HepG2 (cell line): Measurements from ENCODE around the gene SMARCB1.

Source experiments
- CTCF ChIP-seq: sonication (generic); formaldehyde crosslinking; IDR thresholded peaks from 2 replicates; pipeline ENCODE4 v1.5.0; 2020; ENCODE audit warnings: mild to moderate bottlenecking, missing genetic modification reagents, moderate library complexity
- GABPA ChIP-seq, 2 experiments: IDR thresholded peaks; 2 replicates each; pipeline ENCODE4 v1.6.1; 2011 to 2016; ENCODE audit warnings: low read depth in 2 of 2, low read length in 1 of 2, missing biosample characterization in 1 of 2, missing genetic modification characterization in 1 of 2
- YY1 ChIP-seq: IDR thresholded peaks from 2 replicates; pipeline ENCODE4 v1.6.1; 2011; ENCODE audit warnings: low read length, low read depth, moderate library complexity, mild to moderate bottlenecking; ENCODE audit not compliant: insufficient read depth, insufficient replicate concordance
- ZBTB1 ChIP-seq: sonication (generic); formaldehyde crosslinking; IDR thresholded peaks from 2 replicates; pipeline ENCODE4 v1.4.0; 2020; ENCODE audit warnings: missing genetic modification reagents, borderline replicate concordance
- ZNF292 ChIP-seq: sonication (generic); formaldehyde crosslinking; IDR thresholded peaks from 2 replicates; pipeline ENCODE4 v1.8.1; 2022; ENCODE audit warnings: mild to moderate bottlenecking, low read depth, missing genetic modification reagents, borderline replicate concordance

GRCh38 chr22:23796461-23796860 is 9.7 kb downstream of the SMARCB1 start:
- TF ChIP-seq ZBTB1 (CRISPR knock-in tag) (no peak), ZNF292 (CRISPR knock-in tag) (no peak), GABPA (IDR thresholded peaks at IDR 0.05; ENCODE audit: low read depth, low read length) (no peak), GABPA (CRISPR knock-in tag; IDR thresholded peaks at IDR 0.05; ENCODE audit: low read depth) (no peak), YY1 (no peak), CTCF (no peak)
